GM12874 (cell line): ENCODE data around the gene CDK11A.

Source experiments
- TF ChIP-seq, protein P1 (sequence below): IDR thresholded peaks from 2 replicates; pipeline ENCODE4 v1.5.1; 2011; ENCODE audit warnings: low read depth, mild to moderate bottlenecking, control low read depth, low read length, moderate library complexity; ENCODE audit not compliant: insufficient read depth

The CDK11A gene

GRCh38 chr1:1687846-1688245, 36.3 kb downstream of the CDK11A start:
- TF ChIP-seq, protein P1, sequence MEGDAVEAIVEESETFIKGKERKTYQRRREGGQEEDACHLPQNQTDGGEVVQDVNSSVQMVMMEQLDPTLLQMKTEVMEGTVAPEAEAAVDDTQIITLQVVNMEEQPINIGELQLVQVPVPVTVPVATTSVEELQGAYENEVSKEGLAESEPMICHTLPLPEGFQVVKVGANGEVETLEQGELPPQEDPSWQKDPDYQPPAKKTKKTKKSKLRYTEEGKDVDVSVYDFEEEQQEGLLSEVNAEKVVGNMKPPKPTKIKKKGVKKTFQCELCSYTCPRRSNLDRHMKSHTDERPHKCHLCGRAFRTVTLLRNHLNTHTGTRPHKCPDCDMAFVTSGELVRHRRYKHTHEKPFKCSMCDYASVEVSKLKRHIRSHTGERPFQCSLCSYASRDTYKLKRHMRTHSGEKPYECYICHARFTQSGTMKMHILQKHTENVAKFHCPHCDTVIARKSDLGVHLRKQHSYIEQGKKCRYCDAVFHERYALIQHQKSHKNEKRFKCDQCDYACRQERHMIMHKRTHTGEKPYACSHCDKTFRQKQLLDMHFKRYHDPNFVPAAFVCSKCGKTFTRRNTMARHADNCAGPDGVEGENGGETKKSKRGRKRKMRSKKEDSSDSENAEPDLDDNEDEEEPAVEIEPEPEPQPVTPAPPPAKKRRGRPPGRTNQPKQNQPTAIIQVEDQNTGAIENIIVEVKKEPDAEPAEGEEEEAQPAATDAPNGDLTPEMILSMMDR, result no peak

- TF ChIP-seq, protein P1, result no peak
These were observed 40.0 kb downstream of the CDK11A start for GRCh38 chr1:1684031-1684681.

DNA sequence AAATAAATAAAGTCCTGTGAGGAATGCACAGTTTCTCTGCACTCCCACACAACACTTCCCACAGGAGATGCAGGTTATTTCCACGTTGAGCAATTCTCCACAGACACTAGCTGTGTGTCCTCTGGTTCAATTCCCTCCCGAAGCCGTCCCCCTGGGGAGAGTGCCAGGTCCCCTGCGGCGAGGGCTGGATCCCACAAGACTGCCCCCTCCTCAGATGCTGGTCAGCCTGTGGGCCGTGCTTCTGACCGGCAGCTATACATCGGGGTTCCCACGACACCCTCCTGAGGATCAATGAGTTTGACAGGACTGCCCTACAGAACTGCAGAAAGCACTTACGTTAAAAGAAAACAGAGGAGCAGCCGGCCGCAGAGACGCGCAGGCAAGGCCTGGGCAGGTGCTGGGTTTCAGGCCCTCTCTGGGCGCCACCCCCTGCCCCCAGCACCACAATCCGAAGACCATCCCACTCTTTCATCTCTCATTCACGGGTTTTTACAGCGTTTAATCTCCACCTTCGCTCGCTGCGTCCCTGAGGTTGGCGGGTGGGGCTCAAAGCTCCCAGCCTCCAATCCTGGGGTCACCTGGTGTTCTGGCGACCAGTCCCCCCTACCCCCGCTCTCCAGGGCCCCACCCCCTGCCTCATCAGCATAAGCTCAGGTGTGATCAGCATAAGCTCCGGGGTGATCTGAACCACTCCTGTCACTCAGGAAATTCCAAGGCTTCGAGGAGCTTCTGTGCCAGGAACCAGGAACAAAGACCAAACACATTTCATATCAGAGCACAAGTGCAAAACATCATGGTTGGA, 40.9 kb downstream of the CDK11A start:
- TF ChIP-seq, protein P1, result no peak

DNA sequence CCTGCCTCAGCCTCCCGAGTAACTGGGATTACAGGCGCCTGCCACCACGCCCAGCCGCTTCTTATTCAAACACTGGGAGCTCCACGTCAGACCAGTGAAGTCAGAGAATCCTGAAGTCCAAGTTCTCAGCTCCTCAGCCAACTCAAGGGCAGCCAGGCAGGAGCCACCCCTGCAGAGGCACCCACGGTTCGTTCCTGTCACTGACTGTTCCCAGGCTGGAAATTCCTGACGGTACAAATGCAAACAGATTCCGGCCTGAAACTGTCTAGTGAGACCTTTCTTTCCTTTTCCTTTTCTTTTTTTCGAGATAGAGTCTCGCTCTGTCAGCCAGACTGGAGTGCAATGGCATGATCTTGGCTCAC, 43.3 kb downstream of the CDK11A start:
- TF ChIP-seq, protein P1, result no peak

DNA sequence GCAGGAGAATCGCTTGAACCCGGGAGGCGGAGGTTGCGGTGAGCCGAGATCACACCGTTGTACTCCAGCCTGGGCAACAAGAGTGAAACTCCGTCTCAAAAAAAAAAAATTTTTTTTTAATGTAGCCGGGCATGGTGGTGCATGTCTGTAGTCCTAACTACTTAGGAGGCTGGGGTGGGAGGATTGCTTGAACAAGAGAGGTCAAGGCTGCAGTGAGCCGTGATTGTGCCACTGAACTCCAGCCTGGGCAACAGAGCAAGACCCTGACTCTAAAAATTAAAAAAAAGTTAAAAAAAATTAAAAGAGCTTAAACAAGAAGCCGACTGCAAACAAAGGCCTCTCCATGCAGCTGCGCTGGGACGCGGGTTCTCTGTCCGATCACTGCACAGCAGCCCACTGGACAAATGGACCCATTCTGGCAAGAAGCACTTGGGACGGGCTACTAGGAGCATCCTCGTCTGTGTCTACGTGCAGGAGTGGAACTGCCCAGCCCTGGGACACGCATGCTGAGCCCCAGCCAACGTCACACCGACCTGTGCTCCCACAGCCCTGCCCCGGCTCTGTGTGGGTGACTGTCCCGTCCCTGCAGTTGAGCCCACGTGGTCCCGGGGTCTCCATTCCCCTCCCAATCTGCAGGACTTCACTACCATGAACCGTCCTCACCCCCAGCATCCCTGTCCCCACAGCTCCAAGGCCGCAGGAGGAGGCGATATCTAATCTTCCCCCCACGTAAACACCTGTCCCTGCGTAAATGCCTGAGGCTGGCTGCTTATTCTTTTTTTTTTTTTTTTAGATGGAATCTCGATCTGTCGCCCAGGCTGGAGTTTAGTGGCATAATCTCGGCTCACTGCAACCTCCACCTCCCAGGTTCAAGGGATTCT, 43.9 kb downstream of the CDK11A start:
- TF ChIP-seq, protein P1, result no peak

GRCh38 chr1:1678581-1679380, 45.4 kb downstream of the CDK11A start:
- TF ChIP-seq, protein P1, result peak; percentile 68
